A549 (cell line): Measurements from ENCODE around the gene TRIP6. TPM values are rescaled to one million over a fixed set of nuclear protein-coding genes. Genes with fewer than 3 reads are reported as not detected.

Source experiments
- ATAC-seq, 2 experiments: fragments of 200-7000 bp in 1 of 2; fragments of >200 bp in 1 of 2; cut with Nextera tagmentation in 1 of 2; cut with Tn5 transposase in 1 of 2; 3 replicates each; pipeline versions ENCODE4 v1.8.0 to v1.9.1; 2018 to 2020; ENCODE audit warnings: mild to moderate bottlenecking in 1 of 2, moderate library complexity in 1 of 2
- CTCF ChIA-PET: fragments of 300-600 bp; sonication (Branson Sonifier 250); formaldehyde crosslinking; extraction: SDS; loops from one replicate; lab custom pipeline; 2021; ENCODE audit warnings: antibody characterized with exemption, inconsistent platforms; lab: Yijun Ruan, JAX
- POLR2A ChIA-PET: fragments of 350-600 bp; formaldehyde crosslinking; extraction: SDS; loops from one replicate; lab custom pipeline; 2021; ENCODE audit warnings: antibody characterized with exemption, inconsistent platforms; lab: Yijun Ruan, JAX
- DNase-seq, 2 experiments: peaks; one replicate each; pipeline versions ENCODE4 v3.0.0 to v3.0.0-alpha.2; 2011 to 2016; ENCODE audit warnings: low read depth in 1 of 2, low spot score in 1 of 2
- FAIRE-seq: peaks from 2 replicates; lab custom pipeline; 2011; peaks lifted over from hg19 to GRCh38; lab: Jason Lieb, UNC
- H3K27ac ChIP-seq, 2 experiments: fragments of >200 bp; sonication (Bioruptor Twin); formaldehyde crosslinking; 3 replicates each; pipeline ENCODE4 v1.5.1; 2016 to 2017
- H3K4me1 ChIP-seq: fragments of >200 bp; sonication (Bioruptor Twin); formaldehyde crosslinking; 3 replicates; pipeline ENCODE4 v1.6.1; 2016
- H3K4me2 ChIP-seq: fragments of >200 bp; sonication (Bioruptor Twin); formaldehyde crosslinking; 3 replicates; pipeline ENCODE4 v1.6.1; 2016
- H3K4me3 ChIP-seq: fragments of >200 bp; sonication (Bioruptor Twin); formaldehyde crosslinking; 3 replicates; pipeline ENCODE4 v1.5.1; 2016
- H3K9me3 ChIP-seq: fragments of >200 bp; sonication (Bioruptor Twin); formaldehyde crosslinking; 3 replicates; pipeline ENCODE4 v1.6.1; 2016
- BCL3 ChIP-seq: fragments of >200 bp; sonication (Bioruptor Twin); formaldehyde crosslinking; IDR thresholded peaks from 3 replicates; pipeline ENCODE4 v1.6.1; 2016
- CHD2 ChIP-seq: fragments of 150-350 bp; IDR thresholded peaks from 2 replicates; pipeline ENCODE4 v1.6.1; 2014; ENCODE audit warnings: low read length; ENCODE audit not compliant: partially characterized antibody
- E2F6 ChIP-seq: IDR thresholded peaks from 2 replicates; pipeline ENCODE4 v1.6.1; 2012; ENCODE audit warnings: low read depth, borderline replicate concordance
- FOSB ChIP-seq: fragments of 250-450 bp; sonication (Bioruptor Pico); IDR thresholded peaks from 2 replicates; pipeline ENCODE4 v1.5.0; 2020; ENCODE audit warnings: mild to moderate bottlenecking, moderate library complexity
- FOXS1 ChIP-seq: fragments of 250-450 bp; sonication (Bioruptor Pico); IDR thresholded peaks from 2 replicates; pipeline ENCODE4 v1.5.0; 2020; ENCODE audit warnings: mild to moderate bottlenecking, moderate library complexity
- GATA3 ChIP-seq: IDR thresholded peaks from 2 replicates; pipeline ENCODE4 v1.6.1; 2012; ENCODE audit warnings: borderline replicate concordance
- HOXB13 ChIP-seq: fragments of 250-450 bp; sonication (Bioruptor Pico); IDR thresholded peaks from 2 replicates; pipeline ENCODE4 v1.5.0; 2020; ENCODE audit warnings: low read depth, mild to moderate bottlenecking, moderate library complexity
- JUN ChIP-seq, 2 experiments: fragments of >200 bp; sonication (Bioruptor Twin); formaldehyde crosslinking; IDR thresholded peaks; 2 replicates in 1 of 2; 3 replicates in 1 of 2; pipeline ENCODE4 v1.6.1; 2016 to 2017
- KDM5A ChIP-seq: fragments of 200-600 bp; sonication (generic); IDR thresholded peaks from 2 replicates; pipeline ENCODE4 v1.6.1; 2016; ENCODE audit warnings: antibody characterized with exemption, mild to moderate bottlenecking
- NFE2L2 ChIP-seq: fragments of 150-350 bp; conservative IDR thresholded peaks from 2 replicates; pipeline ENCODE4 v1.6.1; 2014; ENCODE audit warnings: low read length
- NPAS2 ChIP-seq: fragments of 250-450 bp; sonication (Bioruptor Pico); IDR thresholded peaks from 2 replicates; pipeline ENCODE4 v1.8.0; 2022; ENCODE audit warnings: mild to moderate bottlenecking, moderate library complexity, borderline replicate concordance
- NR3C1 ChIP-seq: fragments of >200 bp; sonication (Bioruptor Twin); formaldehyde crosslinking; IDR thresholded peaks from 3 replicates; pipeline ENCODE4 v1.6.1; 2017
- PBX3 ChIP-seq: IDR thresholded peaks from 2 replicates; pipeline ENCODE4 v1.6.1; 2012
- POLR2A ChIP-seq: IDR thresholded peaks from 2 replicates; pipeline ENCODE4 v1.6.1; 2012; ENCODE audit warnings: mild to moderate bottlenecking, low read length
- POLR2AphosphoS2 ChIP-seq: conservative IDR thresholded peaks from 2 replicates; pipeline ENCODE4 v1.6.1; 2012; ENCODE audit warnings: low read length, improper control_type of control experiment, inconsistent platforms
- RAD21 ChIP-seq, 2 experiments: fragments of >200 bp in 1 of 2; sonication (Bioruptor Twin) in 1 of 2; formaldehyde crosslinking in 1 of 2; IDR thresholded peaks in 1 of 2; conservative IDR thresholded peaks in 1 of 2; 2 replicates in 1 of 2; 3 replicates in 1 of 2; pipeline ENCODE4 v1.6.1; 2012 to 2018; ENCODE audit warnings: inconsistent platforms in 1 of 2
- RARB ChIP-seq: fragments of 250-450 bp; sonication (Bioruptor Pico); IDR thresholded peaks from 2 replicates; pipeline ENCODE4 v1.8.0; 2021; ENCODE audit warnings: mild to moderate bottlenecking, moderate library complexity
- REST ChIP-seq: fragments of 200-600 bp; sonication (generic); IDR thresholded peaks from 2 replicates; pipeline ENCODE4 v1.6.1; 2016; ENCODE audit warnings: antibody characterized with exemption, mild to moderate bottlenecking, moderate library complexity
- RNF2 ChIP-seq: fragments of 200-600 bp; sonication (generic); IDR thresholded peaks from 2 replicates; pipeline ENCODE4 v1.6.1; 2016; ENCODE audit warnings: low read depth, mild to moderate bottlenecking, antibody characterized with exemption, moderate library complexity, borderline replicate concordance
- ZC3H11A ChIP-seq: fragments of 450-650 bp; IDR thresholded peaks from 2 replicates; pipeline ENCODE4 v1.6.1; 2014; ENCODE audit warnings: antibody characterized with exemption, mild to moderate bottlenecking
- ZNF302 ChIP-seq: fragments of 250-450 bp; sonication (Bioruptor Pico); IDR thresholded peaks from 2 replicates; pipeline ENCODE4 v1.9.0; 2021; ENCODE audit warnings: inconsistent platforms, mild to moderate bottlenecking, moderate library complexity
- WGBS: methylation state at CpG from one replicate; pipeline ENCODE4 v1.1.6; 2017; ENCODE audit errors: missing lambda C conversion rate; 5-methylcytosine and 5-hydroxymethylcytosine counted together
- polyA plus RNA-seq, 4 experiments: library from polyadenylated mRNA; depleted of rRNA in 3 of 4; stranded (reverse); fragments of >200 nt; fragmentation: RNase III in 1 of 4; extraction: RNeasy Plus Mini Kit Qiagen cat#74134 plus additional on column Dnase treatment in 1 of 4; gene quantifications; 2 replicates in 3 of 4; 3 replicates in 1 of 4; pipeline ENCODE4 v1.2.3, GENCODE V29; 2011 to 2017

Gene TRIP6
- polyA plus RNA-seq, 2 of the 4 experiments (the other 2 are of a cell fraction): 18.0 to 38.5 TPM

GRCh38 chr7:100886936-100887515 lies 19.8 kb downstream of the TRIP6 start:
- Histone ChIP-seq H3K27ac (no peak overlapping the region), H3K4me3 (no peak overlapping the region), H3K4me1 (peaks cover 30% of the 10 kb centered on the region), H3K4me2 (peak overlapping the region; percentile 99; the same call in 1 of the 3 replicates), H3K9me3 (no peaks in the 10 kb centered on the region)
- FAIRE-seq (no peak), DNase-seq (no peak), ATAC-seq (no peak)
- ChIA-PET CTCF (interaction anchor here (0.6 to 4.1 kb wide), 7 partner anchors 8 to 306 kb away, joined by 3 to 16 read pairs (median 4); partner anchors contain the start of genes ACHE, EPO and SLC12A9), POLR2A (interaction anchor here (0.6 to 5.1 kb wide), 2 partner anchors 11 to 367 kb away, joined by 14 to 106 read pairs; partner anchors contain the start of gene SRRT)
- TF ChIP-seq BCL3 (no peak), KDM5A (no peak), NR3C1 (no peak), FOXS1 (CRISPR knock-in tag) (no peak), RNF2 (no peak), POLR2A (peak; percentile 45), NPAS2 (no peak), RARB (CRISPR knock-in tag) (no peak), E2F6 (no peak), ZC3H11A (no peak), CHD2 (no peak), HOXB13 (CRISPR knock-in tag) (no peak), GATA3 (no peak), PBX3 (peak; percentile 13)
- WGBS: 95% methylated on average over 25 of the region's 25 CpGs

- Histone ChIP-seq H3K27ac (peak overlapping the region in 1 of 2 experiments; percentile 95; a peak in 2 of 6 replicates), H3K4me2 (peak overlapping the region; percentile 99), H3K9me3 (no peaks in the 10 kb centered on the region), H3K4me1 (peaks cover 30% of the 10 kb centered on the region), H3K4me3 (peak overlapping the region; percentile 92; the same call in 2 of the 3 replicates)
- TF ChIP-seq POLR2AphosphoS2 (no peak), JUN (IDR thresholded peaks at IDR 0.05) (peak in 1 of 2 experiments; percentile 19; a peak in 1 of 5 replicates), REST (no peak), NFE2L2 (no peak), FOSB (CRISPR knock-in tag) (no peak), RAD21 (conservative IDR thresholded peaks at IDR 0.05 in 1 of 2, IDR thresholded peaks at IDR 0.05 in 1 of 2) (no peak), ZNF302 (CRISPR knock-in tag) (no peak)
- 79% methylated on average over 18 of the region's 21 CpGs for WGBS
- no peak for FAIRE-seq
- CTCF ChIA-PET: interaction anchor here (0.6 to 4.1 kb wide), 7 partner anchors 7 to 305 kb away, joined by 3 to 16 read pairs (median 5); partner anchors contain the start of genes ACHE, EPO, SLC12A9 and SRRT
- ATAC-seq: no peak
- POLR2A ChIA-PET: interaction anchor here (0.5 to 5.1 kb wide), 3 partner anchors 12 to 366 kb away, joined by 3 to 106 read pairs (median 14); partner anchors contain the start of gene SRRT
- no peak for DNase-seq
Measured at GRCh38 chr7:100887516-100888290, 20.5 kb downstream of the TRIP6 start.
